HG02759 (cell line): ENCODE data around the gene GMPPA.

Experiments
- ATAC-seq: cut with Tn5 transposase; IDR thresholded peaks from one replicate; pipeline ENCODE4 v1.9.1; 2021; ENCODE audit warnings: mild to moderate bottlenecking, moderate library complexity; ENCODE audit not compliant: unreplicated experiment

GMPPA gene

DNA sequence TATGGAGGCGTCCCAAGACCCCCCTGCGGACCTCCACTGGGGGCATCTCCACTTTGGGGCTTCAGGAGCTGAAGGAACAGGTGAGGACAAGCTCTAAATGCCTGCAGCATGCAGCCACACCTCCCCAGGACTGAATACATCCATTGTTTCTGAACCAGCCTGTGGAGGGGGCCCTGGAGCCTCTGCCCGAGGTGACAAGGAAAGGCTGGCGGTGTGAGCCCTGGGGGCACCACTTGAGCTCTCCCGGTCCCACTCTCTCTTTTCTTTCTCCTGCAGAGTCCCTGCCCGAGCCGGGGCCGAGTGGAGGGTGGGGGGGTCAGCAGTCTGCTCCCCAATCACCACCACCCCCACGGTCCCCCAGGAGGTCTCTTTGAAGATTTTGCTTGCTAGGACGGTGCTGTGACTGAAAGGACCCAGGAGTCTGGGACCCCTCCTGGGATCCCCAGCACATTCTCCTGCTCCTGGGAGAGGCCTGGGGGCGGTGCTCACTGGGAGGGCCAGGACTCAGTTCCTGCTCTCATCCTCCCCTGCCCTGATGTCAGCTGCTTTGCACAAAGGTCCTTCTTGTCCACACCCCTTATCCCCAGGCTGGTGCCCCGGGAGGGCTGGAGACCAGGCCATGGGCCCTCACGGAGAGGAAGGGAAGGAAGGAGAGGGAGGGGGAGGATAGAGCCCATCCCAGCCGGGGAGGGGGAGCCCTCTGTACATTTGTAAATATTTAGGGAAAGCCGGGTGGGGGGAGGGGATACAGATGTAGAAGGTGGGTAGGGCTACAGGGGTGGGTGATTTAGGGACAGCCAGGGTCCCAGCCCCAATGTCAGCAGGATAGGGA, 39.2 kb downstream of the GMPPA start:
- no peak for ATAC-seq

DNA sequence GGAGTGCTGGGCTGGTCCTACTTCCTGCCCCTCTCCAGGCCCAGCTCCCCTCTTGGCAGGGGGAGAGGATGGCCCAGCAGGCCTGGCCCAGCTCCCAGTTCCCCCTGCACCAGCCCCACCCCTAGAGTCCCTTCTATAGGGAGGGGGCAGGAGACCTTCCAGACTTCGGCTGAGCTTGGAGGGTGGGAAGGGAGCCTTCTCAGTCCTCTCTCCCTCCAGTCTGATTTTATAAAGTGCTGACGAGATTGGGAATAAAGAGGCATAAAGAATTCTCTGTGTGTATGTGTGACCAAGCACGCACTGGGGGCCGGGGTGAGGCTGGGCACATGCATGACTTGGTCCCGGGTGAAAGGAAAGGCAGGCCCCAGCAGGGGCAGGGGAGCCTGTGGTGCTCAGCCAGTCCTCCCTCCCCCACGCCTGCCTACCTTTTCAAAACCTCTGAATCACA, 39.8 kb downstream of the GMPPA start:
- no peak for ATAC-seq

DNA sequence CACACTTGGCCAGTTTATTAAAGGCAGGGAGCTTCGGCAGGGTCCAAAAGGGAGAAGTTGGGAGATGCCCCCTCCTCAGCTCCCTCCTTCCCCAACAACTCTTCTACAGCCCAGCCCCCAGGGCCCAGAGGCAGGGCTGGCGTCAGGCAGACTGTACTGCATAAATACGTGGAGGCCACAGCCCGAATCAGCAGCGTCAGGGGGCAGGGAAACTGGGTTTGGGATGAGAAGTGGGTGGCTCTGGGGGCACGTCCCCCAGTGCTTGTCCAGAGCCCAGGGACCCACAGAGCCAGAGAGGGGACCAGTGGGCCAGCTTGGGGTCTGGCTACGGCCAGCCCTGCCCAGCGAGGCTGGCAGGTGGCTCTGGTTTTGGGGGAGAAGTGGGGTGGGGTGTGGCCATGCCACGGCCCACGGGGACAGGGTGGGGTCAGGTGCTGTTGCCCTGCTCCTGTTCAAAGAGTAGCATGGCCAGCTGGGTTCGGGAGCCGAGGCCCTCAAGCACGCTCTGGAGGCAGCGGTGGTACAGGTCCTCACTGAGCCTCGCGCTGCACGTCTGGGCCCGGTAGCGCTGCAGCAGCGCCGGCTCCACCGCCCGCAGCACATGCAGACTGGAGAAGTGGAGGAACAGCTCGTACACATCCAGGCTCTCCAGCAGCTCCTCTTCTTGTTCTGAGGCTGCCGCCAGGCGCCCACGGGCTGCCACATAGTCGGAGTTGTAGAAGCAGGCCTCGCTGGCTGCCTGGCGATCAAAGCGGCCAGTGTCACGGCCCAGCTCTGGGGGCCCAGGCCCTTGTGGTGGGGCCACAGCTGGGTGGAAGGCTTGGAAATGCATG, 40.5 kb downstream of the GMPPA start:
- ATAC-seq = no peak

DNA sequence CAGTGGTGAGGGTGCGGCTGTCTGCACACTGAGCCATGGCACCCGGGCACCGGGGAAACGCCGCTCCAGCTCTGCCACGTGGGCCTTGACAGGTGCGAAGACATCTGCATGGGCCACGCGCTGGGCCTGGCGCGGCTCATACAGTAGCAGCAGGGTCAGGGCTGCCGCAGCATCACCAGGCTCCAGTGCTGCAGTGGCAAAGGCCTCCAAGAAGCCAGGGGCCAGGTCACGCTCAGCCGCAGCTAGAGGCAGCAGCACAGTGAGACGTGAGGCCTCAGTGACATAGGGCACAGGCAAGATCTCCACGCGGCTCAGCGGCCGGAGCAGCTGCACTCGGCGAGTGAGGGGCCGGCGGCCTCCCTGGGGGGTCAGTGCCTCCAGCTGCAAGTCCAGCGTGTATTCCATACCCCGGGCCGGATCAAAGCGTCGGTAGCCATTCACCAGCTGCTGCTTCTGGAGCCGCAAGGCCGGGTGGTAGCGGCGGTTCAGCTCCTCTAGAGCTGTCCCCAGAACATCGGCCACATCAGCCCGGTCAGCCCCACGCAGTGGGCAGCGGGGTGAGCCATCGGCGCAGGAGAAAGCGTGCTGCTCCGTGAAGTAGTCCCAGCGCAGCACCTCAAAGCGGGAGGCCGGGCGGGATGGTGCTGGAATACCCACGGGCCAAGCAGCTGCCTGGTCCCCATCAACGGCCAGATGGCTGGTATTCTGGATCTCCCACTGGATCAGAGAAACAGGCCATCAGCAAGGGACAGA, 41.4 kb downstream of the GMPPA start:
- ATAC-seq = no peak

DNA sequence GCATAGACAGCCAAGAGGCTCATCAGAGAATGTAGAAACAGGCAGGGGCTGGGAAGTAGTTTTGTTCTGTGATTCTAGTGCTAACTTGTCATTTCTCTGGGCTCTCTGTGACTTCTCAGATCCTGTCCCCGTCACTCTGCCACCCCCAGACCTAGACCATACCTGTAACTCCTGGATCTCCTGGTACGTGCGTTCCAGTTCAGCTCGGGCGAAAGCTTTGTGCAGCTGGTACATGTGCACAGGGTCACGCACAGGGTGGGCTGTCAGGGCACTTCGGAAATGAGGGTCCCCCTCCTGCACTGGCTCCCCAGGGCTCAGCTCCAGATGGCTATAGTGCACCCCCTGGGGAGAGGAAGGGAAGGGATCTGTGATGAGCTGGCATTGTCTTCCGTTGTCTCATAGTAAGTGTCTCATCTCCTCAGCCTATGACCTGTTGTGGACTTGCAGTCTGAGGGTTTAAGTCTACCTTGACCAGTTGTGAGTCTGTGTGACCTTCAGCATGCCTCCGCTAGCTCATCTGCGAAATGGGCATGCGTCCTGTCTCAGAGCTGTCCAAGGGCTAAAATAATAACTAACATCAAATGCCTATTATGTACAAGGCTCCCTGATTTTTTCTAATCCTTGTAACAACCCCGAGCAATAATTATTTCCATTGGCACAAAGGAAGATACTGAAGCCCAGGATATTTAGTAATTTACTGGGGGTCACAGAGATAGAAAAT, 42.3 kb downstream of the GMPPA start:
- ATAC-seq = no peak

DNA sequence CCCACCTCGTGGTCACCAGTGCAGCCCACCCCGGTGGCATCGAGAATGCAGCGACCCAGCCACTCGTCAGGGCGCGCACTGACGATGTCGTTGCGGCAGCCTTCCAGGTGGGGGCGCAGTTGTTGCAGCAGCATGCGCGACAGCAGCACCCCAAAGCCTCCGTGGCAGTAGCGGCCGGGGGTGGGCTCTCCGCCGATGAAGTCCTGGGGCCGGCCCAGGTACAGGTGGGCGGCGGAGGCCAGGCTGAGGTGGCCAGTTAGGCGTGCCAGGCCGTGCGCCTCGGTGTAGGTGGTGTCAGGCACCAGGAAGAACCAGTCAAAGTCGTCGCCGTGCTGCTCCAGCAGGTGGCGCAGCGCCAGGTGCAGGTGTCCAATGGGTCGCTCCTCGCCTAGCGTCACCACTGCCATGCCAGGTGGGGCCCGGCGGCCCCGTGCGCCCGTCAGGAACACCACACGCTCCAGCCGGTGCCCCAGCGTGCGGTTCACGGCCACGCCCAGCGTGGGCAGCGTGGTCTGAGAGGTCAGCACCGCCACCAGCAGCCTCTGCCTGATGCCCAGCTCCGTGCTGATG, 43.0 kb downstream of the GMPPA start:
- peak; percentile 50 for ATAC-seq

DNA sequence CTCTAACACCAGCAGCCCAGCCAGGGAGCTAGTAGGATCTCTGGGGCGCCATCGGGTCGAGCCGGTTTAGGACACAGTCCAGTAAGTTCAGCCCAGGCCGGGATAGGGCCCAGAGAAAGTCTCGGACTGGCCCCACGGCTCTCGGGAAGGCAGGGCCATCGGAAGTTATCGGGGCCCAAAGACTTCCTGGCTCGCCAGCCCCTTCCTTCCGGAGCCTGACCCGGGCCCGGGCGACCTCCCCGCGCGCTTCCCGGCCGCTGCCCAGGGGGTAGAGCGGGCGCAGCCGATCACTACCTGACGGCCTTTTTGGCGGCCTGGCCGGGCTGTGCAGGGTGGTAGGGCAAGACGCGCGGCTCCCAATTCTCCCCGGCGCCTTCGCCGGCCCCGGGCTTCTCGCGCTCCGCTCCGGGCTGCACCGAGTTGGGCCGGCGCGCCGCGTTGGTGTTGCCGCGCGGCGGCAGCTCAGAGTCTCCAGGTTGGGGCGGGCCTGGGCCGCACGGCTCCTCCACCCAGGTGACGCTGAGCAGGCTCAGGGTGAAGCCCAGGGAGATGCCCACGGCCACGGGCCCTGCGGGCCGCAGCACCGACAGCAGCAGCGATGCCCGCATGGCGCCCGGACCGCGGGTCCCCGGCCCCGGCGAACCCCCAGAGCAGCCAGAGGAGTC, 44.4 kb downstream of the GMPPA start:
- ATAC-seq = peak; percentile 40

DNA sequence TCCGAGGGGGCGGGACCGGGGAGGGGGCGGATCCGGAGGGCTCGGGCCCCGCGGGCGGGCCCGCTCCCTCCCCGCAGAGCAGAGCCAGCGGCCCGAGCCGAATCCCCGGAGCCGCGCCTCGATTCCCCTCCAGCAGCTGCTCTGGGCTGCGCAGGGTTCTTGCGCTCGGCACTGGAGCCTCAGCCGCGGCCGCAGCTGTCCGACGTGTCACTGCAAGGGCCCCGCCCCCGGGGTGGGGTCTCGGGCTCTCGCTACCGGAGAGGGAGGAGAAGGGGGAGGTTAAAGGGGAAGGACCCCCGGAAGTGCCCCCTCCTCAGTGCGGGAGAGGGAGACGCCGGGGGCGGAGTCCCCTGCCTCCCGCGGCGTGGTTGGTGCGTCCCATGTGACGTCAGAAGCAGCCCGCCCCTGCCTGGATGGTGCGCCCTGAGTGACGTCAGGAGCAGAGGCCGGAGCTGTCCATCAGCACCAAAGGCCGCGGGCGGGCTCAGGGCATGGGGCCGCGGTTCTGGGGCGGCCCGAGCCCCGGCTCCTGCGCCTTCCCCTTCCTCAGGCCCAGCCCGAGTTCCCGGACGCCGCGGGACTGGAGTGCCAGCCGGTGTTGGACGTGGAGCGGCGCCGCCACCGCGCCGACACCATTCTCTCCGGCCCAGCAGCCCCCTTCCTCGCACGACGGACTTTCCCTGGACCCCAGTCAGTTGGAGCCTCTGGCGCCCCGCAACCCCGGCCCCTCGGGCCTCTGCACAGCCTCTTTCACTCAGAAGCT, 45.1 kb downstream of the GMPPA start, which contains the start of the genes CHPF and TMEM198:
CHPF (minus strand) TSS at position 214 of the 763 bp plus-strand sequence. CDS start 271 bp downstream, outside the sequence.
TMEM198 (plus strand) TSS at position 433 of the 763 bp plus-strand sequence. CDS start 700 bp downstream, outside the sequence.
- peak; percentile 78 for ATAC-seq

DNA sequence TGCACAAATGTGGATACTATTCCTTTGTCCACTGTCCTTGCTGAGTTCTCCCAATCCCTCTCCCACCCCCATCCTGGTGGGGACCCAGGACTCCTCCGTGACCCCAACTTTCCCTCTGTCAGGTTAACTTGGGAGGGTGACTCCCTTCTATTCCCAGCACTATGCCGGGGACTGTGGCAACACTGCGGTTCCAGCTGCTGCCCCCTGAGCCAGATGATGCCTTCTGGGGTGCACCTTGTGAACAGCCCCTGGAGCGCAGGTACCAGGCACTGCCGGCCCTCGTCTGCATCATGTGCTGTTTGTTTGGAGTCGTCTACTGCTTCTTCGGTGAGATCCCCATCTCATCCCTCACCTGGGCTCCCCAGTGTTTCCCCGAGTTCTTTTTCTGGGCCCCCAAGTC, 45.9 kb downstream of the GMPPA start:
- ATAC-seq = no peak

DNA sequence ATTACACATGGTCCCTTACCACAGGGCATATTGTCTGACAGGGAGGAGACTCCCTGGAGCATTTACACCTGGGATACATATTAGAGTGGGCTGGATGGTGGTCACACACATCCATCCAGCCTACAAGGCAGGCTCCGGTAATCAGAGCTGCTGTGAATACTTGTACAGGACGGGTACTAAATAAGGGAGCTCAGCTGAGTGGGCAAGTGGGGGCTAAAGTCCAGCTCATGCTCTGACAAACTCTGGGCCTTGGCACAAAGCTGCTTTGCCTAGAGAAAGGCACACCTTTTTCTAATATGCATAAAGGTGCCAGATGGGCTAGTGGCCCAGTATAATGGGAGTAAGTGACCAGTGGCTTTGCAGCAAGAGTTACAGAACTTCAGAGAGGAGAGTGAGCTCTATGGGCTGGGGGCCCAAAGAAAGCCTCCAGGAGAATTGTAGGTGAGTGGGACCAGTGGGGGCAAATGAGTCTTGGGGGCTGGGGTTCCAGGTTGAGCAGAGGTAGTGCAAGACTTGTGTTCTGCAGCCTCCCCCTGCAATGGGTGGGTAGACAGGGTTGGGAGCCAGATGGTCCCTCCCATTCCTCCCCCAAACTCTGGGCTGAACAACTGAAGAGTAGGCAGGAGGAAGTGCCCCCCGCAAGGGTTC, 46.7 kb downstream of the GMPPA start:
- ATAC-seq = no peak

DNA sequence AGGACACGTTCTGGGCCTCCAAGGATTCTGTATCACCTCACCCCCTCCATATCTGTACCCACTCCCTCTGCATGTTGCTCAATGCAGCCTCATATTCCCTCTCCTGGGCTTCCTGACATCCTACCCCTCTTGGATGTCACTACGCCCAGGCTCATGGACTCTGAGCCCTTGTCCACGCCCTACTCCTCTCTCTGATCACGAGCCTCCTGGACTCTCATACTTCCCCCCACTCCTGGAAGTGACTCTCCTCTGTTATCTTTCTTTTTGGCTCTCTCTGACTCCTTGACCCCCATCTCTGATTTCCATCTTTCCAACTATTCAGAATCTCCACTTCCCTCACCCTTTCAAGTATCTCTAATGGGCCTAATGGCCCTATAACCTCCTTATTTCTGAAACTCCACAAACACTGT, 47.3 kb downstream of the GMPPA start:
- ATAC-seq = no peak

DNA sequence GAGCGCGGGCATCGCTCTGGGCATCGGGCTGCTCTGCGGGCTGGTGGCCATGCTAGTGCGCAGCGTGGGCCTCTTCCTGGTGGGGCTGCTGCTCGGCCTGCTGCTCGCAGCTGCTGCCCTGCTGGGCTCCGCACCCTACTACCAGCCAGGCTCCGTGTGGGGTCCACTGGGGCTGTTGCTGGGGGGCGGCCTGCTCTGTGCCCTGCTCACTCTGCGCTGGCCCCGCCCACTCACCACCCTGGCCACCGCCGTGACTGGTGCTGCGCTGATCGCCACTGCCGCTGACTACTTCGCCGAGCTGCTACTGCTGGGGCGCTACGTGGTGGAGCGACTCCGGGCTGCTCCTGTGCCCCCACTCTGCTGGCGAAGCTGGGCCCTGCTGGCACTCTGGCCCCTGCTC, 48.9 kb downstream of the GMPPA start:
- no peak for ATAC-seq

DNA sequence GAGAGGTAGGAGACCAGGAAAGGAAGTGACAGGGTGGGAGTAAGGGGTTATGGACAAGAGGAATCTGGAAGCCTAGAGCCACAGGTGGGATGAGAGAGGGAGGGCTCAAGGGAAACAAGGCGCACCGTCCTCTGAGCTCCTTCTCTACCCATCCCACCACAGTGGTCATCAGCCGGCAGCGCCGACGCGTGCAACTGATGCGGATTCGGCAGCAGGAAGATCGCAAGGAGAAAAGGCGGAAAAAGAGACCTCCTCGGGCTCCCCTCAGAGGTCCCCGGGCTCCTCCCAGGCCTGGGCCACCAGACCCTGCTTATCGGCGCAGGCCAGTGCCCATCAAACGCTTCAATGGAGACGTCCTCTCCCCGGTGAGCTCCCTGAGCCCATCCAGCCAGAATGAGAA, 50.3 kb downstream of the GMPPA start:
- no peak for ATAC-seq

DNA sequence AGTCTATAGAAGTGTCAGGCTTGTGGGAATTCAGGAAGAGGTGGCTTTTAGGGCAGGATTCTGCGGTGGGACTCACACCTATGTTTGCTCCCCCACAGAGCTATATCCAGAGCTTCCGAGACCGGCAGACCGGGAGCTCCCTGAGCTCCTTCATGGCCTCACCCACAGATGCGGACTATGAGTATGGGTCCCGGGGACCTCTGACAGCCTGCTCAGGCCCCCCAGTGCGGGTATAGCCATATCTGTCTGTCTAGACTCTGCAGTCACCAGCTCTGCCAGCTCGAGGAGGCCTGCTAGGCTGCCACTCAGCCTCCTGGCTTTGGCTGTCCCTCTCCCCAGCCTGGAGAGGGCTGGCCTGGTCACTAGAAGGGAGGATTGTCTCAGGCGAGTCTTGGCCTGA, 50.9 kb downstream of the GMPPA start:
- ATAC-seq = no peak

DNA sequence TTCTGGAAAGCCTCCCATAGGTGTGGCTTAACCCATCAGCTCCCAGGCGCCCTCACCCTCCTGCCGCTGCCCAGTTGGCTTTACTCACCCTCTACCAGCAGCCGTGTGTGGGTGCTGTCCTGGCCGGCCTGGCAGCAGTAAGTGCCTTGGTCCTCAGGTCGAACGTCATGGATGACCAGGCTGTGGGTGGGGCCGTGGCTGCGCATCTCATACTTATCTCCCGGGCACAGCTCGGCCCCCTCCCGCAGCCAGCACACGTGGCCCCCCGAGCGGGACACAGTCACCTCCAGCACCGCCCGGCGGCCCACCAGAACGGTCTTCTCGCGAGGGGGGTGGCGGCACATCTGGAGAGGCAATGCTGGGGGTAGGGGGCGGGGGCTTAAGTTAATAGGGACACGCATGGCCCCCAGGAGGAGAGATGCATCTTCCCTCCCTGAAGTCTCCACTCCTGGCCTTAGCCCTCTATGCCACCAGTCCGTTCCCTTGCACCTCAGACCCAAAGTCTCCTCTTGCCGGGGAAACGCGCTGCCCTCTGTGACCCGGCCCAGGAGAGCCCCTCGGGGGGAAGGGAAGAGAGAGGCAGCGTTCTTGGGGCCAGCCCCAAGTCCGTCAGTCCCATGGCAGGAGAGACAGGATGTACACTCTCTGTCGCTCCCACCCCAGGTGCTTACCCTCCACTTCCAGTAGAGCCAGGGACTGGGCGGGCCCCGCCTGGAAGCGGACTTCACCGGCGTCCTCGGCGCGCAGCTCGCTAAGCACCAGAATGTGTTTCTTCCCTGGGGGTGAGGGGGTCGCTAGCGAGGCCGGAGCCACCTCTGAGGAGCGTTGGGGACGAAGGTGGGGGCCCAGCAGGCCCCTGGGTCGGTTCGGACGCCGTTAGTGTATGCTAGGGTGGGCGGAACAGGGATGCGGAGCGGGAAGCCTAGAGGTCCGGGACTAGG, 53.0 kb downstream of the GMPPA start:
- ATAC-seq = peak; percentile 13

DNA sequence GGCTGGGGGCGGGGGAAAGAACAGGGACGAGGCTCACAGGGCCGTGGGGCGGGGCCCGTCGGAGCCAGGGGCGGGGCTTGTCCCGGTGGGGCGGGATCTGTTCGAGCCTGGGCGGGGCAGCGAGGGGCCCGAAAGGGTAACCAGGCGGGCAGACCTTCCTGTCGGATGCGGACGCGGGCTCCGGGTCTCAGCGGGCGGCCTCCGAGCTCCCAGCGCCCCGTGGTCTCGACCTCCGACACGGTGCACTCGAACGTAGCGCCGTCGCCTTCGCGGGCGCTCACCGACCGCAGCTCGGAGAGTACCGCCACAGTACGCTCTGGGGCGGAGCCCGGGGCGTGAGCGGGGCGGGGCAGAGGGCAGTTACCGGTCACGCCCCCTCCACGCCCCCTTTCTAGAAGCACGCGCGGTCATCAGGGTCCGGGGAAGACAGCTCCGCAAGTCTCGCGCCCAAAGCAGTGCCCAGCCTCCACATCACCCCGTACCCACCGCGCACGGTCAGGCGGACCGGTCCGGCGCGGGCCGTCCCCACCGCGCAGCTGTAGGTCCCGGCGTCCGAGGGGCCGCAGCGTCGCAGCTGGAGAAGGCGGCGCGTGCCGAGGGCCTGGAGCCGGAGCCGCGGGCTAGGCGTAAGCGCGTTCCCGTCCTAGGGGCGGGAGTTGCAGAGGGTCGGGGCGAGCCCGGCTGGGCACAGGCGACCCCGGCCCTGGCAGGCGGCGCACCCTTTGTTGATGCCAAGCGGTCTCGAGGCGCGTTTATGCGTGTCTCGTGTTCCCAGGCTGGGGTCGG, 53.9 kb downstream of the GMPPA start:
- ATAC-seq = peak; percentile 94

DNA sequence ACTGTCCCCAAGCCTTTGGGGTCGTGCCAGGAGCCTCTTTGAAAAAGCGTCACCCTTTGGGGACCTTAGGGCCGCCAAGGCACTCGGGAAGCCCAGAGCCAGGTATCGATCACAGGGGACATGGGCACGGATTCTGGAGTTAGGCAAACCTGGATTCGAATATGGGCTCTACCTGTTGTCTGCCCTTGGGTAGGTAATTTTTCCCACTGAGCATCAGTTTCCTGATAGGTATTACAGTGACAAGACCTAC, 54.4 kb downstream of the GMPPA start:
- no peak for ATAC-seq
